ENCODE data around the gene VDR.
"Not testable (repeated sequence)": the region's sequence is repeated elsewhere in the genome, so short reads cannot be mapped to it uniquely, and the experiment has no call there.

DNA sequence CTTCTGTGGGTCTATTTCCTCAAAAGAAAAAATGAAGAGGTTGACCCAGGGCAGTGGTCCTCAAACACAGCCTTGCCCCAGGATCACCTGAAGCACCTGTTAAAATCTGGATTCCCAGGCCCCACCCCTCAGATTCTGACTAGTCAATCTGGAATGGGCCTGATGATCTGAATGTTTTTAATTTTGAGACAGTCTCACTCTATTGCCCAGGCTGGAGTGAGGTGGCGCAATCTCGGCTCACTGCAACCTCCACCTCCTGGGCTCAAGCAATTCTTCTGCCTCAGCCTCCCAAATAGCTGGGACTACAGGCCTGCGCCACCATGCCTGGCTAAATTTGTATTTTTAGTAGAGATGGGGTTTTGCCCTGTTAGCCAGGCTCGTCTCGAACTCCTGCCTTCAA is 89.3 kb downstream of the VDR start:
- TF ChIP-seq, protein P1, sequence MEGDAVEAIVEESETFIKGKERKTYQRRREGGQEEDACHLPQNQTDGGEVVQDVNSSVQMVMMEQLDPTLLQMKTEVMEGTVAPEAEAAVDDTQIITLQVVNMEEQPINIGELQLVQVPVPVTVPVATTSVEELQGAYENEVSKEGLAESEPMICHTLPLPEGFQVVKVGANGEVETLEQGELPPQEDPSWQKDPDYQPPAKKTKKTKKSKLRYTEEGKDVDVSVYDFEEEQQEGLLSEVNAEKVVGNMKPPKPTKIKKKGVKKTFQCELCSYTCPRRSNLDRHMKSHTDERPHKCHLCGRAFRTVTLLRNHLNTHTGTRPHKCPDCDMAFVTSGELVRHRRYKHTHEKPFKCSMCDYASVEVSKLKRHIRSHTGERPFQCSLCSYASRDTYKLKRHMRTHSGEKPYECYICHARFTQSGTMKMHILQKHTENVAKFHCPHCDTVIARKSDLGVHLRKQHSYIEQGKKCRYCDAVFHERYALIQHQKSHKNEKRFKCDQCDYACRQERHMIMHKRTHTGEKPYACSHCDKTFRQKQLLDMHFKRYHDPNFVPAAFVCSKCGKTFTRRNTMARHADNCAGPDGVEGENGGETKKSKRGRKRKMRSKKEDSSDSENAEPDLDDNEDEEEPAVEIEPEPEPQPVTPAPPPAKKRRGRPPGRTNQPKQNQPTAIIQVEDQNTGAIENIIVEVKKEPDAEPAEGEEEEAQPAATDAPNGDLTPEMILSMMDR (IDR thresholded peaks at IDR 0.05 in 8 of 11, conservative IDR thresholded peaks at IDR 0.05 in 3 of 11): not testable (repeated sequence)
- not testable (repeated sequence) for TF ChIP-seq POLR2A (IDR thresholded peaks at IDR 0.05)

All from spleen (tissue), 7 donors.